Astrocyte (in vitro differentiated cells and primary cell): ENCODE data around the gene KLHL22. TPM values are rescaled to one million over a fixed set of nuclear protein-coding genes. Genes with fewer than 3 reads are reported as not detected.

Source experiments
- DNase-seq: peaks from one replicate; pipeline ENCODE4 v3.0.0-alpha.2; 2010; ENCODE audit warnings: low read depth
- FAIRE-seq: peaks from 2 replicates; lab custom pipeline; 2011; peaks lifted over from hg19 to GRCh38; lab: Jason Lieb, UNC
- H2AFZ ChIP-seq: 2 replicates; pipeline ENCODE4 v1.6.0; 2012; ENCODE audit warnings: low read depth, low read length, inconsistent platforms
- H3K27ac ChIP-seq: 2 replicates; pipeline ENCODE4 v1.5.1; 2011; ENCODE audit warnings: low read depth, low read length, inconsistent platforms
- H3K27me3 ChIP-seq: 2 replicates; pipeline ENCODE4 v1.6.0; 2011; ENCODE audit warnings: low read length, inconsistent platforms; ENCODE audit not compliant: insufficient read depth
- H3K36me3 ChIP-seq: 2 replicates; pipeline ENCODE4 v1.5.1; 2011; ENCODE audit warnings: low read length, inconsistent platforms; ENCODE audit not compliant: insufficient read depth
- H3K4me1 ChIP-seq: 2 replicates; pipeline ENCODE4 v1.5.1; 2011; ENCODE audit warnings: low read length, inconsistent platforms; ENCODE audit not compliant: insufficient read depth
- H3K4me2 ChIP-seq: 2 replicates; pipeline ENCODE4 v1.6.0; 2012; ENCODE audit warnings: low read length, inconsistent platforms
- H3K4me3 ChIP-seq: 2 replicates; pipeline ENCODE4 v1.5.1; 2011; ENCODE audit warnings: low read depth, mild to moderate bottlenecking, low read length, inconsistent platforms; ENCODE audit not compliant: insufficient read depth
- H3K79me2 ChIP-seq: 2 replicates; pipeline ENCODE4 v1.6.0; 2012; ENCODE audit warnings: mild to moderate bottlenecking, low read length, inconsistent platforms; ENCODE audit not compliant: insufficient read depth
- H3K9ac ChIP-seq: 2 replicates; pipeline ENCODE4 v1.6.0; 2012; ENCODE audit warnings: mild to moderate bottlenecking, low read length, inconsistent platforms
- H3K9me3 ChIP-seq: 2 replicates; pipeline ENCODE4 v1.5.1; 2012; ENCODE audit warnings: low read depth, mild to moderate bottlenecking, low read length, inconsistent platforms; ENCODE audit not compliant: insufficient read depth
- H4K20me1 ChIP-seq: 2 replicates; pipeline ENCODE4 v1.6.0; 2012; ENCODE audit warnings: low read length, inconsistent platforms; ENCODE audit not compliant: insufficient read depth
- H3K27ac Mint-ChIP-seq: one replicate; pipeline ENCODE4 v1.8.0; 2021; ENCODE audit warnings: mild to moderate bottlenecking, mixed read lengths; ENCODE audit not compliant: unreplicated experiment
- H3K27me3 Mint-ChIP-seq: one replicate; pipeline ENCODE4 v1.8.0; 2021; ENCODE audit warnings: low read depth, mixed read lengths; ENCODE audit not compliant: unreplicated experiment
- H3K36me3 Mint-ChIP-seq: one replicate; pipeline ENCODE4 v1.8.0; 2021; ENCODE audit warnings: low read depth, mixed read lengths; ENCODE audit not compliant: unreplicated experiment
- H3K4me1 Mint-ChIP-seq: one replicate; pipeline ENCODE4 v1.8.0; 2021; ENCODE audit warnings: low read depth, mixed read lengths; ENCODE audit not compliant: unreplicated experiment
- H3K4me3 Mint-ChIP-seq: one replicate; pipeline ENCODE4 v1.8.0; 2021; ENCODE audit warnings: mild to moderate bottlenecking, moderate library complexity, mixed read lengths; ENCODE audit not compliant: unreplicated experiment
- H3K9me3 Mint-ChIP-seq: one replicate; pipeline ENCODE4 v1.8.0; 2021; ENCODE audit warnings: mild to moderate bottlenecking, mixed read lengths; ENCODE audit not compliant: unreplicated experiment
- CTCF ChIP-seq: IDR thresholded peaks from 2 replicates; pipeline ENCODE4 v1.5.1; 2011; ENCODE audit warnings: low read depth, mild to moderate bottlenecking, inconsistent platforms, low read length, moderate library complexity; ENCODE audit not compliant: insufficient read depth
- EZH2 ChIP-seq: IDR thresholded peaks from 2 replicates; pipeline ENCODE4 v1.6.1; 2012; ENCODE audit warnings: mild to moderate bottlenecking, low read length, inconsistent platforms; ENCODE audit not compliant: insufficient read depth
- total RNA-seq: library from RNA; stranded (reverse); gene quantifications from 2 replicates; pipeline ENCODE4 v1.2.1, GENCODE V29; 2021

Gene KLHL22
- total RNA-seq, 1 donor from 2014 or later: 14.0 TPM

DNA sequence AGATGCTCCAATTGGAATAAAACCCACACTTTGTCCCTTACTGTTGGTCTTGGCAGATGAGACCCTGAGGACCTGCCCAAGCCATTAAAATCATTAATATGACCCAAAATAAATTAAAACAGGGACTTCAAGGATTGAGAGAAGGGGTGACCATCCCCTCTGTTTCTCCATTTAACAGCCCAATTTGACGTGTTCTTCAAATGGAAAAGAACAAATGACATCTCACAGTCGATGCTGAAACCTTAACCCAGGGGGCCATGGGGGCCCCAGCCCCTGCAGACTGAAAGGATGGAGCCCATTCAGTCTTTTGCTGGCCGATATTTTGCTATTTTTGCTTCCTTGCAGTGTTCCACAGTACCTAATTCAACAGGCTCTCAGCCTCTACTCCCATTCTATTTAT lies 81.1 kb downstream of the KLHL22 start:
- H3K4me1 Mint-ChIP-seq: no peaks in the 10 kb centered on the region
- no peak overlapping the region for H3K4me3 Mint-ChIP-seq
- Histone ChIP-seq H3K27me3 (no peaks in the 10 kb centered on the region), H4K20me1 (no peaks in the 10 kb centered on the region), H3K9ac (no peak overlapping the region), H3K79me2 (no peaks in the 10 kb centered on the region), H3K4me2 (no peak overlapping the region), H3K36me3 (no peaks in the 10 kb centered on the region), H3K27ac (no peak overlapping the region), H3K4me3 (no peak overlapping the region), H3K9me3 (no peaks in the 10 kb centered on the region), H2AFZ (no peak overlapping the region), H3K4me1 (no peaks in the 10 kb centered on the region)
- no peaks in the 10 kb centered on the region for H3K9me3 Mint-ChIP-seq
- DNase-seq (no peak), FAIRE-seq (no peak)
- TF ChIP-seq EZH2 (no peak), CTCF (no peak)
- no peak overlapping the region for H3K27ac Mint-ChIP-seq
- peaks cover 24% of the 10 kb centered on the region for H3K27me3 Mint-ChIP-seq
- no peaks in the 10 kb centered on the region for H3K36me3 Mint-ChIP-seq

- no peaks in the 10 kb centered on the region for H4K20me1 ChIP-seq
- no peak overlapping the region for H3K27ac ChIP-seq
- DNase-seq (no peak), FAIRE-seq (no peak)
- no peaks in the 10 kb centered on the region for H3K36me3 Mint-ChIP-seq
- no peak overlapping the region for H3K9ac ChIP-seq
- no peaks in the 10 kb centered on the region for H3K36me3 ChIP-seq
- H3K4me1 Mint-ChIP-seq: no peaks in the 10 kb centered on the region
- H3K4me2 ChIP-seq: no peak overlapping the region
- peaks cover 21% of the 10 kb centered on the region for H3K27me3 Mint-ChIP-seq
- H3K9me3 ChIP-seq: no peaks in the 10 kb centered on the region
- no peaks in the 10 kb centered on the region for H3K27me3 ChIP-seq
- no peak for TF ChIP-seq EZH2
- TF ChIP-seq CTCF: no peak
- H3K79me2 ChIP-seq: no peaks in the 10 kb centered on the region
- H3K4me3 Mint-ChIP-seq: no peak overlapping the region
- no peaks in the 10 kb centered on the region for H3K9me3 Mint-ChIP-seq
- H3K4me1 ChIP-seq: no peaks in the 10 kb centered on the region
- no peak overlapping the region for H3K4me3 ChIP-seq
- H3K27ac Mint-ChIP-seq: no peak overlapping the region
- H2AFZ ChIP-seq: no peak overlapping the region
Measured at GRCh38 chr22:20414059-20414440, 81.5 kb downstream of the KLHL22 start.

DNA sequence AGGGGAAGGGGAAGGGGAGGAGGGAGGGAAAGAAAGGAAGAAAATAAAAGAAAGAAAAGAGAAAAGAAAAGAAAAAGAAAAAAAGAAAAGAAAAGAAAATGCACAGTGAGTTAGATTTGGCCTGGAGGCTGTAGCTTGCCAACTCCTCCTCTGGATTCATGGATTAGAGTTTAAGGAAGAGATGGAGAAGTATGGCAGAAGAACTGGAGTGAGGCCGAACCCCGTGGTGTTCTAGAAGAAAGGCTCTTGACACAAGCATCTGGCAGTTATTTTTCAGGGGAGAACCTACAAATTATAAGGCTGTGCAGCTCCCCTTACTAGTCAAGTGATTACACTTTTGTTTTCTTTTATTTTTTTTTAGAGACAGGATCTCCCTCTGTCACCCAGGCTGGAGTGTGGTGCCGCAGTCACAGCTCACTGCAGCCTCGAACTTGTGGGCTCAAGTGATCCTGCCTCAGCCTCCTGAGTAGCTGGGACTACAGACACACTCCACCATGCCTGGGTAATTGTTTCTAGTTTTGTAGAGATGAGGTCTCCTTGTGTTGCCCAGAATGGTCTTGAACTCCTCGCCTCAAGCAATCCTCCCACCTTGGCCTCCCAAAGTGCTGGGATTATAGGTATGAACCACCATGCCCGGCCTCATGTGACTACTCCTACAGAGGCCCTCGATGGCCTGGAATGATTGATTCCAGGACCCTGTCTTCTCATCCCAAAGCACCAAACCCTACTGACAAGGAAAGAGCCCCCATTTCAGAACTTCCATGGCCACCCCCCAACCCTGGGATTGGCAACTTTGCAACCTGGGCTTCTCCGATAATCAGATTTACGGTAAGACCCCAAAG lies 82.2 kb downstream of the KLHL22 start:
- no peak overlapping the region for H3K4me3 Mint-ChIP-seq
- H3K27ac ChIP-seq: no peak overlapping the region
- FAIRE-seq (no peak), DNase-seq (no peak)
- no peaks in the 10 kb centered on the region for H3K4me1 Mint-ChIP-seq
- H3K27me3 Mint-ChIP-seq: peaks cover 21% of the 10 kb centered on the region
- no peaks in the 10 kb centered on the region for H3K36me3 ChIP-seq
- TF ChIP-seq CTCF (no peak), EZH2 (no peak)
- H3K9ac ChIP-seq: no peak overlapping the region
- H3K36me3 Mint-ChIP-seq: no peaks in the 10 kb centered on the region
- no peaks in the 10 kb centered on the region for H3K27me3 ChIP-seq
- H3K4me2 ChIP-seq: no peak overlapping the region
- no peaks in the 10 kb centered on the region for H3K9me3 Mint-ChIP-seq
- no peaks in the 10 kb centered on the region for H4K20me1 ChIP-seq
- H3K4me3 ChIP-seq: no peak overlapping the region
- no peak overlapping the region for H3K27ac Mint-ChIP-seq
- no peaks in the 10 kb centered on the region for H3K4me1 ChIP-seq
- no peak overlapping the region for H2AFZ ChIP-seq
- no peaks in the 10 kb centered on the region for H3K9me3 ChIP-seq
- no peaks in the 10 kb centered on the region for H3K79me2 ChIP-seq
